ENCODE results near the gene MRPL45.

- TF ChIP-seq PATZ1 (CRISPR knock-in tag; IDR thresholded peaks at IDR 0.05; ENCODE audit: borderline replicate concordance) (no peak), SNAI2 (CRISPR knock-in tag; IDR thresholded peaks at IDR 0.05) (no peak), ZFP30 (CRISPR knock-in tag; IDR thresholded peaks at IDR 0.05) (no peak), POU6F1 (CRISPR knock-in tag; IDR thresholded peaks at IDR 0.05; ENCODE audit: borderline replicate concordance, low read depth) (no peak)
Measured at GRCh38 chr17:38363016-38363415, 66.0 kb downstream of the MRPL45 start.

Measured in SK-N-SH treated with all-trans-retinoic acid at 6 μM for 48 hours (cell line).